ENCODE results near the gene SOX13. TPM values are rescaled to one million over a fixed set of nuclear protein-coding genes. Genes with fewer than 3 reads are reported as not detected.

The SOX13 gene
- total and polyA plus RNA-seq, 10 of the 15 experiments (the other 5 are each of a cell fraction or from before 2014, with no cell fraction given), result 0.04 to 0.31 (median 0.11) TPM; not detected in 7

GRCh38 chr1:204150702-204151551 lies 78.0 kb downstream of the SOX13 start:
- H3K4me2 ChIP-seq (ENCODE audit: control insufficient read depth, insufficient read depth), result no peak overlapping the region
- H3K36me3 ChIP-seq (ENCODE audit: control insufficient read depth in 2 of 2, insufficient read depth in 2 of 2, low read length in 1 of 2), result no peaks in the 10 kb centered on the region
- ChIA-PET SMC1A (ENCODE audit: uncharacterized antibody, unreplicated experiment) (interaction anchor here (1.3 kb wide), 1 partner anchor 22 kb away, joined by 3 read pairs; no protein-coding TSS in a partner anchor), RAD21 (ENCODE audit: unreplicated experiment) (no interaction called here), CTCF (interaction anchor here (1.1 kb wide), 1 partner anchor 248 kb away, joined by 4 read pairs; no protein-coding TSS in a partner anchor), POLR2A (no interaction called here)
- no peaks in the 10 kb centered on the region for H3K9me3 ChIP-seq (replicated peaks; ENCODE audit: control insufficient read depth, insufficient read depth, low read length)
- H4K20me1 ChIP-seq (ENCODE audit: control insufficient read depth, insufficient read depth), result no peaks in the 10 kb centered on the region
- no peaks in the 10 kb centered on the region for H3K4me1 ChIP-seq (ENCODE audit: control insufficient read depth, insufficient read depth, low read length)
- WGBS (ENCODE audit: insufficient coverage, insufficient replicate concordance, low lambda C conversion rate, missing lambda C conversion rate), result 48% methylated on average over 26 of the region's 33 CpGs
- FAIRE-seq (no peak), ATAC-seq (no peak), DNase-seq (ENCODE audit: low read depth, low spot score) (no peak)
- no TSS peak for BruUV-seq (replicated peaks)
- no peak overlapping the region for H3K4me3 ChIP-seq
- no peak overlapping the region for H3K9ac ChIP-seq (ENCODE audit: control insufficient read depth, insufficient read depth, low read length)
- no peaks in the 10 kb centered on the region for H3K79me2 ChIP-seq (ENCODE audit: control insufficient read depth, insufficient read depth, low read length)
- no peak overlapping the region for H3K27ac ChIP-seq (ENCODE audit: control insufficient read depth, insufficient read depth)
- in situ Hi-C loops (cut with MboI) (no loop called here), intact Hi-C loops (cut with micrococcal nuclease; ENCODE audit: unreplicated experiment) (no loop called here)
- no peak overlapping the region for H2AFZ ChIP-seq (ENCODE audit: control insufficient read depth, low read depth, low read length)
- H3K27me3 ChIP-seq (replicated peaks in 1 of 2; ENCODE audit: control insufficient read depth in 2 of 2, insufficient read depth in 2 of 2, low read length in 1 of 2), result peaks cover 4 to 5% of the 10 kb centered on the region in 2 experiments; a peak in 3 of 4 replicates
- no peak for TF ChIP-seq CHD4 (IDR thresholded peaks at IDR 0.05)
- no peak for TF ChIP-seq ZSCAN29 (IDR thresholded peaks at IDR 0.05)
- no peak for TF ChIP-seq RAD21 (IDR thresholded peaks at IDR 0.05; ENCODE audit: insufficient read depth, low read depth, low read length)
- no peak for TF ChIP-seq CBFB (IDR thresholded peaks at IDR 0.05; ENCODE audit: low read depth)
- no peak for TF ChIP-seq EZH2 (IDR thresholded peaks at IDR 0.05; ENCODE audit: borderline replicate concordance, control insufficient read depth, low read depth, low read length)
- no peak for TF ChIP-seq WRNIP1 (IDR thresholded peaks at IDR 0.05; ENCODE audit: borderline replicate concordance, low read depth, low read length)
- no peak for TF ChIP-seq TCF12 (IDR thresholded peaks at IDR 0.05; ENCODE audit: low read depth, low read length)
- TF ChIP-seq REST (IDR thresholded peaks at IDR 0.05; ENCODE audit: low read depth, low read length), result no peak
- no peak for TF ChIP-seq FOXM1 (IDR thresholded peaks at IDR 0.05; ENCODE audit: low read depth, low read length)
- TF ChIP-seq, protein P1, sequence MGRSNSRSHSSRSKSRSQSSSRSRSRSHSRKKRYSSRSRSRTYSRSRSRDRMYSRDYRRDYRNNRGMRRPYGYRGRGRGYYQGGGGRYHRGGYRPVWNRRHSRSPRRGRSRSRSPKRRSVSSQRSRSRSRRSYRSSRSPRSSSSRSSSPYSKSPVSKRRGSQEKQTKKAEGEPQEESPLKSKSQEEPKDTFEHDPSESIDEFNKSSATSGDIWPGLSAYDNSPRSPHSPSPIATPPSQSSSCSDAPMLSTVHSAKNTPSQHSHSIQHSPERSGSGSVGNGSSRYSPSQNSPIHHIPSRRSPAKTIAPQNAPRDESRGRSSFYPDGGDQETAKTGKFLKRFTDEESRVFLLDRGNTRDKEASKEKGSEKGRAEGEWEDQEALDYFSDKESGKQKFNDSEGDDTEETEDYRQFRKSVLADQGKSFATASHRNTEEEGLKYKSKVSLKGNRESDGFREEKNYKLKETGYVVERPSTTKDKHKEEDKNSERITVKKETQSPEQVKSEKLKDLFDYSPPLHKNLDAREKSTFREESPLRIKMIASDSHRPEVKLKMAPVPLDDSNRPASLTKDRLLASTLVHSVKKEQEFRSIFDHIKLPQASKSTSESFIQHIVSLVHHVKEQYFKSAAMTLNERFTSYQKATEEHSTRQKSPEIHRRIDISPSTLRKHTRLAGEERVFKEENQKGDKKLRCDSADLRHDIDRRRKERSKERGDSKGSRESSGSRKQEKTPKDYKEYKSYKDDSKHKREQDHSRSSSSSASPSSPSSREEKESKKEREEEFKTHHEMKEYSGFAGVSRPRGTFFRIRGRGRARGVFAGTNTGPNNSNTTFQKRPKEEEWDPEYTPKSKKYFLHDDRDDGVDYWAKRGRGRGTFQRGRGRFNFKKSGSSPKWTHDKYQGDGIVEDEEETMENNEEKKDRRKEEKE (IDR thresholded peaks at IDR 0.05), result no peak
- TF ChIP-seq, protein P2, sequence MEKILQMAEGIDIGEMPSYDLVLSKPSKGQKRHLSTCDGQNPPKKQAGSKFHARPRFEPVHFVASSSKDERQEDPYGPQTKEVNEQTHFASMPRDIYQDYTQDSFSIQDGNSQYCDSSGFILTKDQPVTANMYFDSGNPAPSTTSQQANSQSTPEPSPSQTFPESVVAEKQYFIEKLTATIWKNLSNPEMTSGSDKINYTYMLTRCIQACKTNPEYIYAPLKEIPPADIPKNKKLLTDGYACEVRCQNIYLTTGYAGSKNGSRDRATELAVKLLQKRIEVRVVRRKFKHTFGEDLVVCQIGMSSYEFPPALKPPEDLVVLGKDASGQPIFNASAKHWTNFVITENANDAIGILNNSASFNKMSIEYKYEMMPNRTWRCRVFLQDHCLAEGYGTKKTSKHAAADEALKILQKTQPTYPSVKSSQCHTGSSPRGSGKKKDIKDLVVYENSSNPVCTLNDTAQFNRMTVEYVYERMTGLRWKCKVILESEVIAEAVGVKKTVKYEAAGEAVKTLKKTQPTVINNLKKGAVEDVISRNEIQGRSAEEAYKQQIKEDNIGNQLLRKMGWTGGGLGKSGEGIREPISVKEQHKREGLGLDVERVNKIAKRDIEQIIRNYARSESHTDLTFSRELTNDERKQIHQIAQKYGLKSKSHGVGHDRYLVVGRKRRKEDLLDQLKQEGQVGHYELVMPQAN (conservative IDR thresholded peaks at IDR 0.05), result no peak
- no peak for TF ChIP-seq EGR1 (IDR thresholded peaks at IDR 0.05; ENCODE audit: borderline replicate concordance in 1 of 2, low read depth in 2 of 2, low read length in 2 of 2)
